Stimulated activated CD4-positive, alpha-beta T cell treated with anti-CD3 and anti-CD28 coated beads, Interleukin-1b, Interleukin-23, amount 100 ng/mL, for 4 hours (primary cell): ENCODE data around the gene F9.

Experiments
- DNase-seq, 2 donors: peaks; one replicate each; pipeline ENCODE4 v3.0.0-alpha.2; 2020; ENCODE audit warnings: low read depth in 2 of 2

The F9 gene

GRCh38 chrX:139600105-139600504 is 69.6 kb downstream of the F9 start:
- no peak for DNase-seq
